ENCODE data around the gene ATP4B. TPM values are rescaled to one million over a fixed set of nuclear protein-coding genes. Genes with fewer than 3 reads are reported as not detected.

Gene ATP4B
- polyA plus RNA-seq, 1 of the 3 experiments (the other 2 are of a cell fraction) = not detected

DNA sequence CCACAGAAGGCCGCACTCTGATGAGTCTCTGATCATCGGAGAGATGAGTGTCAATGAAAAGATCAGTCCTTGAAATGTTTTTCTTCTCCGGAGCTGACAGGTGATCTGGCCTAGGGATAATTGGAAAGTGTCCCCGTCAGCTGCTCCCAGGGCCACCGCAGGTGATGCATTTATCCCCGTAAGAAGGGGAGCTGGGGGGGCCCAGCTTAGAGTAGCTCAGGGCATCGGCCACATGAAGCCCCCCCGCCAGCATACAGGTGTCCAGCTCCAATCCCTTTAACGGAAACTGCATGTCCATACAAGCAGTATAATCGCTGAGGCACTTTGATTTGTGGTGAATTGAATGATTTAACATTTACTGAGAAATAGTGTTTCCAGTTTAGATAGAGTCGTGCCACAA lies 27.7 kb downstream of the ATP4B start:
- TF ChIP-seq CHD2 (IDR thresholded peaks at IDR 0.05; ENCODE audit: low read length, partially characterized antibody) (no peak), TAF1 (IDR thresholded peaks at IDR 0.05; ENCODE audit: borderline replicate concordance, low read depth, low read length) (no peak)
- TF ChIP-seq, protein P1, sequence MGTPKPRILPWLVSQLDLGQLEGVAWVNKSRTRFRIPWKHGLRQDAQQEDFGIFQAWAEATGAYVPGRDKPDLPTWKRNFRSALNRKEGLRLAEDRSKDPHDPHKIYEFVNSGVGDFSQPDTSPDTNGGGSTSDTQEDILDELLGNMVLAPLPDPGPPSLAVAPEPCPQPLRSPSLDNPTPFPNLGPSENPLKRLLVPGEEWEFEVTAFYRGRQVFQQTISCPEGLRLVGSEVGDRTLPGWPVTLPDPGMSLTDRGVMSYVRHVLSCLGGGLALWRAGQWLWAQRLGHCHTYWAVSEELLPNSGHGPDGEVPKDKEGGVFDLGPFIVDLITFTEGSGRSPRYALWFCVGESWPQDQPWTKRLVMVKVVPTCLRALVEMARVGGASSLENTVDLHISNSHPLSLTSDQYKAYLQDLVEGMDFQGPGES (IDR thresholded peaks at IDR 0.05; ENCODE audit: low read depth, low read length) = no peak
- TF ChIP-seq, protein P2, sequence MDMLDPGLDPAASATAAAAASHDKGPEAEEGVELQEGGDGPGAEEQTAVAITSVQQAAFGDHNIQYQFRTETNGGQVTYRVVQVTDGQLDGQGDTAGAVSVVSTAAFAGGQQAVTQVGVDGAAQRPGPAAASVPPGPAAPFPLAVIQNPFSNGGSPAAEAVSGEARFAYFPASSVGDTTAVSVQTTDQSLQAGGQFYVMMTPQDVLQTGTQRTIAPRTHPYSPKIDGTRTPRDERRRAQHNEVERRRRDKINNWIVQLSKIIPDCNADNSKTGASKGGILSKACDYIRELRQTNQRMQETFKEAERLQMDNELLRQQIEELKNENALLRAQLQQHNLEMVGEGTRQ (IDR thresholded peaks at IDR 0.05; ENCODE audit: borderline replicate concordance, low read depth, low read length) = no peak
- Histone ChIP-seq H4K20me1 (ENCODE audit: insufficient read depth) (peaks cover 38% of the 10 kb centered on the region), H3K9me2 (no peaks in the 10 kb centered on the region), H3K36me3 (replicated peaks in 1 of 2; ENCODE audit: control insufficient read depth in 1 of 2, insufficient read depth in 2 of 2, low read length in 1 of 2) (peaks cover 4 to 46% of the 10 kb centered on the region in 2 experiments), H3K79me2 (ENCODE audit: insufficient read depth) (peaks cover 23% of the 10 kb centered on the region), H3K9ac (no peak overlapping the region), H3K27ac (ENCODE audit: low read depth in 2 of 2, low read length in 1 of 2) (no peak overlapping the region), H3F3A (replicated peaks; ENCODE audit: insufficient read depth) (peaks cover 8% of the 10 kb centered on the region), H3K27me3 (ENCODE audit: insufficient read depth) (no peaks in the 10 kb centered on the region), H3K4me3 (ENCODE audit: low read depth in 2 of 2, low read length in 1 of 2) (no peak overlapping the region), H2AFZ (ENCODE audit: low read depth) (no peak overlapping the region), H3K4me2 (no peak overlapping the region), H3K9me3 (no peaks in the 10 kb centered on the region), H3K4me1 (ENCODE audit: control insufficient read depth in 1 of 2, insufficient read depth in 2 of 2, low read depth in 1 of 2, low read length in 1 of 2) (peaks cover 0 to 9% of the 10 kb centered on the region in 2 experiments; a peak in 2 of 4 replicates)
- POLR2A ChIA-PET = no interaction called here
- CTCF ChIA-PET = interaction anchor here (1.3 kb wide), 1 partner anchor 44 kb away, joined by 3 read pairs; no protein-coding TSS in a partner anchor
- DNase-seq = no peak
- 94% methylated on average over 10 of the region's 11 CpGs for WGBS (ENCODE audit: low lambda C conversion rate)

DNA sequence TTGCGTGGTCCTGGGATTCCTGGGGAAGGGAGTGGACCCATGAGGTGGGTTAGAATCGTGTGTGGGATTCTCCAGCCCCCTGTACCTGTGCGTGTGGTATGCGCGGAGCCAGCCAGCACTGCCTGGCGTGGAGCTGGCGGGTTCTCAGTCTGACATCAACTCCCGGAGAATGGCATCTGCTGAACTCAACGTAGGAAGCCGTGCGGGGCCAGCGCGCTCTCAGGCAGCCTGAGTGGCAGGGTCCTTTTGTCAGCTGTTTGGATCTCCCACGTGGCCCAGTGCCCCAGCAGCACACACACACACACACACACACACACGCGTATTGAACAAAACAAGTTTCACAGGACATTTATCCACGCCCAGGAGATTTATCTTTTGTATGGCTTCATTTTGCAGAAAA lies 28.1 kb downstream of the ATP4B start:
- Histone ChIP-seq H3K4me1 (ENCODE audit: control insufficient read depth in 1 of 2, insufficient read depth in 2 of 2, low read depth in 1 of 2, low read length in 1 of 2) (peaks cover 0 to 9% of the 10 kb centered on the region in 2 experiments; a peak in 2 of 4 replicates), H3K36me3 (replicated peaks in 1 of 2; ENCODE audit: control insufficient read depth in 1 of 2, insufficient read depth in 2 of 2, low read length in 1 of 2) (peaks cover 4 to 45% of the 10 kb centered on the region in 2 experiments)
- no peak for DNase-seq

More for the DNA sequence above, 28.1 kb downstream of the ATP4B start:
- CTCF ChIA-PET = interaction anchor here (1.3 kb wide), 1 partner anchor 44 kb away, joined by 3 read pairs; no protein-coding TSS in a partner anchor
- Histone ChIP-seq H3K27ac (ENCODE audit: low read depth in 2 of 2, low read length in 1 of 2) (no peak overlapping the region), H3K9me3 (no peaks in the 10 kb centered on the region), H3K9me2 (no peaks in the 10 kb centered on the region), H3K4me3 (ENCODE audit: low read depth in 2 of 2, low read length in 1 of 2) (no peak overlapping the region), H3K9ac (no peak overlapping the region), H3K79me2 (ENCODE audit: insufficient read depth) (peaks cover 23% of the 10 kb centered on the region), H4K20me1 (ENCODE audit: insufficient read depth) (peaks cover 43% of the 10 kb centered on the region), H3K4me2 (no peak overlapping the region), H3K27me3 (ENCODE audit: insufficient read depth) (no peaks in the 10 kb centered on the region), H2AFZ (ENCODE audit: low read depth) (no peak overlapping the region), H3F3A (replicated peaks; ENCODE audit: insufficient read depth) (peaks cover 10% of the 10 kb centered on the region)
- WGBS (ENCODE audit: low lambda C conversion rate) = 96% methylated on average over 17 of the region's 17 CpGs
- no peak for TF ChIP-seq TAF1 (IDR thresholded peaks at IDR 0.05; ENCODE audit: borderline replicate concordance, low read depth, low read length)
- TF ChIP-seq, protein P3, sequence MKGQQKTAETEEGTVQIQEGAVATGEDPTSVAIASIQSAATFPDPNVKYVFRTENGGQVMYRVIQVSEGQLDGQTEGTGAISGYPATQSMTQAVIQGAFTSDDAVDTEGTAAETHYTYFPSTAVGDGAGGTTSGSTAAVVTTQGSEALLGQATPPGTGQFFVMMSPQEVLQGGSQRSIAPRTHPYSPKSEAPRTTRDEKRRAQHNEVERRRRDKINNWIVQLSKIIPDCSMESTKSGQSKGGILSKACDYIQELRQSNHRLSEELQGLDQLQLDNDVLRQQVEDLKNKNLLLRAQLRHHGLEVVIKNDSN (IDR thresholded peaks at IDR 0.05; ENCODE audit: borderline replicate concordance, low read depth) = no peak
- TF ChIP-seq RXRA (IDR thresholded peaks at IDR 0.05; ENCODE audit: borderline replicate concordance, low read depth) = no peak
- no peak for TF ChIP-seq POLR2AphosphoS5 (IDR thresholded peaks at IDR 0.05; ENCODE audit: low read depth, low read length)
- TF ChIP-seq, protein P2 (IDR thresholded peaks at IDR 0.05; ENCODE audit: borderline replicate concordance, low read depth, low read length) = no peak
- no peak for TF ChIP-seq FOXJ3 (CRISPR knock-in tag; IDR thresholded peaks at IDR 0.05)
- POLR2A ChIA-PET = no interaction called here
